GM23338 (cell line): ENCODE results near the gene RNF183. TPM values are rescaled to one million over a fixed set of nuclear protein-coding genes. Genes with fewer than 3 reads are reported as not detected.

Source experiments
- ATAC-seq: fragments of 200-7000 bp; cut with Tn5 transposase; 3 replicates; pipeline ENCODE4 v1.9.1; 2020
- DNase-seq: peaks from one replicate; pipeline ENCODE4 v3.0.0-alpha.2; 2015; ENCODE audit warnings: low spot score
- H2AFZ ChIP-seq: fragments of 200-600 bp; sonication (generic); 2 replicates; pipeline ENCODE4 v1.8.0; 2016; ENCODE audit warnings: antibody characterized with exemption, mild to moderate bottlenecking, moderate library complexity
- H3F3A ChIP-seq: fragments of 200-600 bp; sonication (generic); replicated peaks from 2 replicates; pipeline ENCODE4 v1.8.0; 2017; ENCODE audit warnings: antibody characterized with exemption, mixed run types, low read depth
- H3K27ac ChIP-seq: fragments of 200-600 bp; sonication (generic); 2 replicates; pipeline ENCODE4 v1.6.1; 2016; ENCODE audit warnings: low read depth
- H3K27me3 ChIP-seq: fragments of 200-600 bp; sonication (generic); 2 replicates; pipeline ENCODE4 v1.8.0; 2016; ENCODE audit warnings: mild to moderate bottlenecking, mixed run types, moderate library complexity; ENCODE audit not compliant: insufficient read depth
- H3K36me3 ChIP-seq: fragments of 200-600 bp; sonication (generic); 2 replicates; pipeline ENCODE4 v1.8.0; 2016; ENCODE audit warnings: mild to moderate bottlenecking; ENCODE audit not compliant: insufficient read depth
- H3K4me1 ChIP-seq: fragments of 200-600 bp; sonication (generic); 2 replicates; pipeline ENCODE4 v1.8.0; 2016; ENCODE audit warnings: mild to moderate bottlenecking, moderate library complexity; ENCODE audit not compliant: insufficient read depth
- H3K4me2 ChIP-seq: fragments of 200-600 bp; sonication (generic); 2 replicates; pipeline ENCODE4 v1.7.1; 2017; ENCODE audit warnings: mixed run types
- H3K4me3 ChIP-seq: fragments of 200-600 bp; sonication (generic); 2 replicates; pipeline ENCODE4 v1.6.1; 2016; ENCODE audit warnings: mixed run types
- H3K79me2 ChIP-seq: fragments of 200-600 bp; sonication (generic); replicated peaks from 2 replicates; pipeline ENCODE4 v1.8.0; 2017; ENCODE audit warnings: mild to moderate bottlenecking; ENCODE audit not compliant: insufficient read depth
- H3K9me2 ChIP-seq: fragments of 200-600 bp; sonication (generic); 2 replicates; pipeline ENCODE4 v1.8.0; 2017; ENCODE audit not compliant: insufficient read depth
- H4K20me1 ChIP-seq: fragments of 200-600 bp; sonication (generic); replicated peaks from 2 replicates; pipeline ENCODE4 v1.8.0; 2017; ENCODE audit warnings: mild to moderate bottlenecking; ENCODE audit not compliant: insufficient read depth
- H3K27ac Mint-ChIP-seq: 2 replicates; pipeline ENCODE4 v1.8.0; 2020; ENCODE audit warnings: inconsistent platforms, mild to moderate bottlenecking, moderate library complexity, mixed read lengths
- H3K27me3 Mint-ChIP-seq: 3 replicates; pipeline ENCODE4 v1.8.0; 2022; ENCODE audit warnings: low read depth, mild to moderate bottlenecking, moderate library complexity, mixed read lengths, inconsistent platforms; ENCODE audit not compliant: insufficient read depth, poor library complexity
- H3K36me3 Mint-ChIP-seq: 3 replicates; pipeline ENCODE4 v1.8.0; 2021; ENCODE audit warnings: low read depth, mild to moderate bottlenecking, inconsistent platforms, moderate library complexity, mixed read lengths
- H3K4me1 Mint-ChIP-seq: 3 replicates; pipeline ENCODE4 v1.8.0; 2020; ENCODE audit warnings: mild to moderate bottlenecking, inconsistent platforms, mixed read lengths
- H3K4me3 Mint-ChIP-seq: 3 replicates; pipeline ENCODE4 v1.8.0; 2021; ENCODE audit warnings: moderate library complexity, mild to moderate bottlenecking, inconsistent platforms, mixed read lengths
- H3K9me3 Mint-ChIP-seq: 3 replicates; pipeline ENCODE4 v1.8.0; 2020; ENCODE audit warnings: moderate library complexity, mild to moderate bottlenecking, inconsistent platforms, mixed read lengths
- CREB1 ChIP-seq: fragments of 250-450 bp; sonication (Bioruptor Pico); IDR thresholded peaks from 2 replicates; pipeline ENCODE4 v1.5.0; 2020; ENCODE audit warnings: low read depth, mild to moderate bottlenecking, moderate library complexity
- EZH2 ChIP-seq: fragments of 200-600 bp; sonication (generic); IDR thresholded peaks from one replicate; pipeline ENCODE4 v1.8.0; 2017; ENCODE audit warnings: antibody characterized with exemption, mild to moderate bottlenecking, low read depth; ENCODE audit not compliant: unreplicated experiment
- EZH2phosphoT487 ChIP-seq: fragments of 200-600 bp; sonication (generic); IDR thresholded peaks from one replicate; pipeline ENCODE4 v1.8.1; 2018; ENCODE audit warnings: antibody characterized with exemption; ENCODE audit not compliant: unreplicated experiment
- JUNB ChIP-seq: IDR thresholded peaks from one replicate; pipeline ENCODE4 v1.6.1; 2016; ENCODE audit warnings: antibody characterized with exemption; ENCODE audit not compliant: unreplicated experiment
- NANOG ChIP-seq: IDR thresholded peaks from 2 replicates; pipeline ENCODE4 v1.6.1; 2016; ENCODE audit warnings: antibody characterized with exemption, borderline replicate concordance
- POLR2AphosphoS5 ChIP-seq: IDR thresholded peaks from 2 replicates; pipeline ENCODE4 v1.6.1; 2016; ENCODE audit warnings: antibody characterized with exemption, low read depth
- STAT1 ChIP-seq: IDR thresholded peaks from one replicate; pipeline ENCODE4 v1.6.1; 2016; ENCODE audit warnings: antibody characterized with exemption; ENCODE audit not compliant: unreplicated experiment
- ZNF114 ChIP-seq: fragments of 250-450 bp; sonication (Bioruptor Pico); IDR thresholded peaks from 2 replicates; pipeline ENCODE4 v1.5.0; 2020; ENCODE audit warnings: mild to moderate bottlenecking, moderate library complexity
- ZNF331 ChIP-seq: fragments of 250-450 bp; sonication (Bioruptor Pico); IDR thresholded peaks from 2 replicates; pipeline ENCODE4 v1.5.0; 2020; ENCODE audit warnings: low read depth, mild to moderate bottlenecking, moderate library complexity
- polyA plus RNA-seq: library from polyadenylated mRNA; unstranded; fragments of >200 nt; fragmentation: Nextera tagmentation; extraction: Ambion mirVana; gene quantifications from 2 replicates; pipeline ENCODE4 v1.2.1, GENCODE V29; 2016
- total RNA-seq: library from RNA; depleted of rRNA; stranded (reverse); fragments of >200 nt; shearing (Covaris generic); gene quantifications from 2 replicates; pipeline ENCODE4 v1.2.3, GENCODE V29; 2014
- TF ChIP-seq, protein P1 (sequence below), 2 experiments: fragments of 200-600 bp in 1 of 2; sonication (generic) in 1 of 2; conservative IDR thresholded peaks; 2 replicates each; pipeline versions ENCODE4 v1.5.1 to v1.6.1; 2016 to 2017; ENCODE audit warnings: antibody characterized with exemption in 2 of 2, low read depth in 2 of 2, mild to moderate bottlenecking in 2 of 2, moderate library complexity in 1 of 2
- TF ChIP-seq, protein P2 (sequence below): IDR thresholded peaks from one replicate; pipeline ENCODE4 v1.6.1; 2018; ENCODE audit warnings: antibody characterized with exemption; ENCODE audit not compliant: unreplicated experiment
- TF ChIP-seq, protein P3 (sequence below): IDR thresholded peaks from 2 replicates; pipeline ENCODE4 v1.6.1; 2016; ENCODE audit warnings: antibody characterized with exemption

Gene RNF183
- total and polyA plus RNA-seq, 2 experiments from 2014 or later: 0.42 TPM; not detected in 1

DNA sequence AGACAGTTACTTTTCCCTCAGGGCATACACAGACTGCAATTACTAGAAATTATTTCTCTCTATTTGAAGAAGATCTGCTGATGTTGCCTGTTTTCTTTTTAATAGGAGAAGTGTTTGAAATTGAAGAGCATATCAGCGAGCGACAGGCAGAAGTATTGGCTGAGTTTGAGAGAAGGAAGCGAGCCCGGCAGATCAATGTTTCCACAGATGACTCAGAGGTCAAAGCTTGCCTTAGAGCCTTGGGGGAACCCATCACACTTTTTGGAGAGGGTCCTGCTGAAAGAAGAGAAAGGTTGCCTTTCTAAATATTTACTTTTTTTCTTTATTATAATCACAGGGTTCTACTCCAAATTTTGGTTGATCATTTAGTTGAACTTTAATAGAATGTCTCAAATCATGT lies 24.3 kb downstream of the RNF183 start:
- H3K27ac Mint-ChIP-seq: no peak overlapping the region
- no peak for DNase-seq
- no peak overlapping the region for H3K4me3 ChIP-seq
- H2AFZ ChIP-seq: no peak overlapping the region
- H3K27ac ChIP-seq: no peak overlapping the region
- H3K4me2 ChIP-seq: no peak overlapping the region
- peaks cover 8% of the 10 kb centered on the region; the same call in 1 of the 2 replicates for H3K4me1 ChIP-seq
- no peaks in the 10 kb centered on the region for H3K27me3 Mint-ChIP-seq
- H3F3A ChIP-seq: no peaks in the 10 kb centered on the region
- peaks cover 21% of the 10 kb centered on the region for H3K79me2 ChIP-seq
- no peak for ATAC-seq
- peaks cover 64% of the 10 kb centered on the region for H3K36me3 Mint-ChIP-seq
- no peaks in the 10 kb centered on the region for H3K27me3 ChIP-seq
- no peaks in the 10 kb centered on the region for H3K9me2 ChIP-seq
- H3K36me3 ChIP-seq: peaks cover 59% of the 10 kb centered on the region
- peaks cover 7% of the 10 kb centered on the region; the same call in 1 of the 3 replicates for H3K4me1 Mint-ChIP-seq
- H3K4me3 Mint-ChIP-seq: no peak overlapping the region
- peaks cover 9% of the 10 kb centered on the region; the same call in 1 of the 2 replicates for H4K20me1 ChIP-seq
- H3K9me3 Mint-ChIP-seq: no peaks in the 10 kb centered on the region
- no peak for TF ChIP-seq CREB1 (CRISPR knock-in tag)
- TF ChIP-seq ZNF114 (CRISPR knock-in tag): no peak
- TF ChIP-seq, protein P1, sequence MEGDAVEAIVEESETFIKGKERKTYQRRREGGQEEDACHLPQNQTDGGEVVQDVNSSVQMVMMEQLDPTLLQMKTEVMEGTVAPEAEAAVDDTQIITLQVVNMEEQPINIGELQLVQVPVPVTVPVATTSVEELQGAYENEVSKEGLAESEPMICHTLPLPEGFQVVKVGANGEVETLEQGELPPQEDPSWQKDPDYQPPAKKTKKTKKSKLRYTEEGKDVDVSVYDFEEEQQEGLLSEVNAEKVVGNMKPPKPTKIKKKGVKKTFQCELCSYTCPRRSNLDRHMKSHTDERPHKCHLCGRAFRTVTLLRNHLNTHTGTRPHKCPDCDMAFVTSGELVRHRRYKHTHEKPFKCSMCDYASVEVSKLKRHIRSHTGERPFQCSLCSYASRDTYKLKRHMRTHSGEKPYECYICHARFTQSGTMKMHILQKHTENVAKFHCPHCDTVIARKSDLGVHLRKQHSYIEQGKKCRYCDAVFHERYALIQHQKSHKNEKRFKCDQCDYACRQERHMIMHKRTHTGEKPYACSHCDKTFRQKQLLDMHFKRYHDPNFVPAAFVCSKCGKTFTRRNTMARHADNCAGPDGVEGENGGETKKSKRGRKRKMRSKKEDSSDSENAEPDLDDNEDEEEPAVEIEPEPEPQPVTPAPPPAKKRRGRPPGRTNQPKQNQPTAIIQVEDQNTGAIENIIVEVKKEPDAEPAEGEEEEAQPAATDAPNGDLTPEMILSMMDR (conservative IDR thresholded peaks at IDR 0.05; ENCODE audit: low read depth in 2 of 2): no peak
- TF ChIP-seq EZH2phosphoT487: no peak
- TF ChIP-seq NANOG: no peak
- TF ChIP-seq POLR2AphosphoS5: no peak

DNA sequence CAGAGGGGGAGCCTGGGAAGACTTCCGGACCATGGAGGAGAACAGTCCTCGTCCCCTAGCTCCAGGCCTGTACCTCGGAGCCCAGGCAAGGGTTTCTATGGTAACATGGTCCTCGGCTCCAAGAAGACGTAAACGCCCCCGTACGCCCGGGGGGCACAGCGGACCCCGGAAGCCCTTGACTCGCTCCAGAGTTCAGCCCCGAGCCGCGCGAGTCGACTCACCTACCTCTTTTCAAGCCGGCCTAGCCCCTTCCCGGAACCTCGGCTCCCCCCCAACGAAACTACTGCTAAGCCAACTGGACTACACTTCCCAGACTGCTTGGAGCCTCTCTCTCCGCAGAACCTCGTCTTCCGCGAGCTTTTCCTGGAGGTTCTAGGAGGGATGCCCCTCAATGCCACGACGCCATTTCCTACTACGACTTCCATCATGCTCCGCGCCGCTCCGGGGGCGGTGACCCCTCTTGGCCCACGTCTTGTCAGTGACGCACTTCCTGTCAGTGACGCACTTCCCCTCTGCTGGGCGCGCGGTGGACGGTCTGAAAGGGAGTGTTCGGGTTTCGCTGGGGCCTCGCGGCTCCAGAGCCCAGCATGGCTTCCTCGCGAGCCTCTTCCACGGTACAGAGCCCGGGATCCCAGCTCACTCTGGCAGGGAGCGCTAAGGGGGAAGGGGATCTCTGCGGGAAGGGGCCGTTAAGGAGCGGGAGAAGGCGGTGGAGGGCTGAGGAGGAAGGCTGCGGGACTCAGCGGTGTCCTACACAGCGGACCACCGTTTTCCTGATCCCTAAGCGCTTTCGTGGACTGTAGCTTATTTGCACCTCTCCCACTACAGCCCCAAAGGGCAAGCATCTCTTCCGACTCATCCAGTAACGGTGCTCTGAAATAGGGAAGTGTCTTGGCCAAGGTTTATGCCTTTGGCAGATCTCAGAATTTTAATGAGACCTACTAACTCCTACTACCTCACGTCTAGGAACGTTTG lies 27.7 kb downstream of the RNF183 start, which contains the start of the genes CDC26 and PRPF4:
TSS of gene CDC26 (minus strand) at position 416 of the 975 bp plus-strand sequence. CDS start 3,065 bp downstream, outside the sequence.
TSS of gene PRPF4 (plus strand) at position 502 of the 975 bp plus-strand sequence. CDS start at position 588, 86 bp downstream.
- ATAC-seq (peak; percentile 96), DNase-seq (peak; percentile 99)
- Histone ChIP-seq H3K4me2 (peak within 1 kb of the TSS; percentile 87), H3K27me3 (no peaks in the 10 kb centered on the region), H3F3A (no peaks in the 10 kb centered on the region), H2AFZ (peak within 1 kb of the TSS; percentile 64), H3K79me2 (peaks cover 28% of the 10 kb centered on the region), H3K9me2 (no peaks in the 10 kb centered on the region), H3K4me3 (peak within 1 kb of the TSS; percentile 87), H4K20me1 (no peaks in the 10 kb centered on the region; the same call in 1 of the 2 replicates), H3K36me3 (peaks cover 50% of the 10 kb centered on the region), H3K27ac (peak within 1 kb of the TSS; percentile 56; the same call in 1 of the 2 replicates), H3K4me1 (peaks cover 8% of the 10 kb centered on the region; the same call in 1 of the 2 replicates)
- no peak within 1 kb of the TSS for H3K4me3 Mint-ChIP-seq
- H3K27ac Mint-ChIP-seq: no peak within 1 kb of the TSS
- peaks cover 56% of the 10 kb centered on the region for H3K36me3 Mint-ChIP-seq
- peaks cover 7% of the 10 kb centered on the region; the same call in 1 of the 3 replicates for H3K4me1 Mint-ChIP-seq
- H3K27me3 Mint-ChIP-seq: no peaks in the 10 kb centered on the region
- H3K9me3 Mint-ChIP-seq: no peaks in the 10 kb centered on the region
- TF ChIP-seq NANOG (no peak), STAT1 (no peak), ZNF114 (CRISPR knock-in tag) (no peak), EZH2phosphoT487 (no peak), POLR2AphosphoS5 (peak; percentile 99), ZNF331 (no peak), JUNB (no peak), EZH2 (no peak)
- TF ChIP-seq, protein P2, sequence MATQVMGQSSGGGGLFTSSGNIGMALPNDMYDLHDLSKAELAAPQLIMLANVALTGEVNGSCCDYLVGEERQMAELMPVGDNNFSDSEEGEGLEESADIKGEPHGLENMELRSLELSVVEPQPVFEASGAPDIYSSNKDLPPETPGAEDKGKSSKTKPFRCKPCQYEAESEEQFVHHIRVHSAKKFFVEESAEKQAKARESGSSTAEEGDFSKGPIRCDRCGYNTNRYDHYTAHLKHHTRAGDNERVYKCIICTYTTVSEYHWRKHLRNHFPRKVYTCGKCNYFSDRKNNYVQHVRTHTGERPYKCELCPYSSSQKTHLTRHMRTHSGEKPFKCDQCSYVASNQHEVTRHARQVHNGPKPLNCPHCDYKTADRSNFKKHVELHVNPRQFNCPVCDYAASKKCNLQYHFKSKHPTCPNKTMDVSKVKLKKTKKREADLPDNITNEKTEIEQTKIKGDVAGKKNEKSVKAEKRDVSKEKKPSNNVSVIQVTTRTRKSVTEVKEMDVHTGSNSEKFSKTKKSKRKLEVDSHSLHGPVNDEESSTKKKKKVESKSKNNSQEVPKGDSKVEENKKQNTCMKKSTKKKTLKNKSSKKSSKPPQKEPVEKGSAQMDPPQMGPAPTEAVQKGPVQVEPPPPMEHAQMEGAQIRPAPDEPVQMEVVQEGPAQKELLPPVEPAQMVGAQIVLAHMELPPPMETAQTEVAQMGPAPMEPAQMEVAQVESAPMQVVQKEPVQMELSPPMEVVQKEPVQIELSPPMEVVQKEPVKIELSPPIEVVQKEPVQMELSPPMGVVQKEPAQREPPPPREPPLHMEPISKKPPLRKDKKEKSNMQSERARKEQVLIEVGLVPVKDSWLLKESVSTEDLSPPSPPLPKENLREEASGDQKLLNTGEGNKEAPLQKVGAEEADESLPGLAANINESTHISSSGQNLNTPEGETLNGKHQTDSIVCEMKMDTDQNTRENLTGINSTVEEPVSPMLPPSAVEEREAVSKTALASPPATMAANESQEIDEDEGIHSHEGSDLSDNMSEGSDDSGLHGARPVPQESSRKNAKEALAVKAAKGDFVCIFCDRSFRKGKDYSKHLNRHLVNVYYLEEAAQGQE: no peak
- TF ChIP-seq, protein P3, sequence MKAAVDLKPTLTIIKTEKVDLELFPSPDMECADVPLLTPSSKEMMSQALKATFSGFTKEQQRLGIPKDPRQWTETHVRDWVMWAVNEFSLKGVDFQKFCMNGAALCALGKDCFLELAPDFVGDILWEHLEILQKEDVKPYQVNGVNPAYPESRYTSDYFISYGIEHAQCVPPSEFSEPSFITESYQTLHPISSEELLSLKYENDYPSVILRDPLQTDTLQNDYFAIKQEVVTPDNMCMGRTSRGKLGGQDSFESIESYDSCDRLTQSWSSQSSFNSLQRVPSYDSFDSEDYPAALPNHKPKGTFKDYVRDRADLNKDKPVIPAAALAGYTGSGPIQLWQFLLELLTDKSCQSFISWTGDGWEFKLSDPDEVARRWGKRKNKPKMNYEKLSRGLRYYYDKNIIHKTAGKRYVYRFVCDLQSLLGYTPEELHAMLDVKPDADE: peak; percentile 98
